Smooth muscle cell (in vitro differentiated cells): ENCODE measurements around the gene AFF2. TPM values are rescaled to one million over a fixed set of nuclear protein-coding genes. Genes with fewer than 3 reads are reported as not detected.

Source experiments
- DNase-seq: peaks from one replicate; lab custom pipeline; 2025; ENCODE audit not compliant: unreplicated experiment; lab: John Stamatoyannopoulos, UW
- H2AFZ ChIP-seq: fragments of 200-600 bp; sonication (generic); 2 replicates; pipeline ENCODE4 v1.6.0; 2016; ENCODE audit warnings: antibody characterized with exemption, low read depth, mild to moderate bottlenecking
- H3F3A ChIP-seq: fragments of 200-600 bp; sonication (generic); 2 replicates; pipeline ENCODE4 v1.6.0; 2017; ENCODE audit warnings: antibody characterized with exemption, low read depth
- H3K27ac ChIP-seq: fragments of 200-600 bp; sonication (generic); 2 replicates; pipeline ENCODE4 v1.5.1; 2016; ENCODE audit warnings: low read depth, mild to moderate bottlenecking
- H3K27me3 ChIP-seq: fragments of 200-600 bp; sonication (generic); 2 replicates; pipeline ENCODE4 v1.6.1; 2016; ENCODE audit warnings: low read depth, mild to moderate bottlenecking
- H3K36me3 ChIP-seq: fragments of 200-600 bp; sonication (generic); 2 replicates; pipeline ENCODE4 v1.5.1; 2016; ENCODE audit warnings: low read depth
- H3K4me1 ChIP-seq: fragments of 200-600 bp; sonication (generic); 2 replicates; pipeline ENCODE4 v1.5.1; 2016; ENCODE audit warnings: low read depth
- H3K4me2 ChIP-seq: fragments of 200-600 bp; sonication (generic); 2 replicates; pipeline ENCODE4 v1.6.0; 2016; ENCODE audit warnings: mild to moderate bottlenecking
- H3K4me3 ChIP-seq: fragments of 200-600 bp; sonication (generic); 2 replicates; pipeline ENCODE4 v1.5.1; 2016; ENCODE audit warnings: mild to moderate bottlenecking
- H3K79me2 ChIP-seq: fragments of 200-600 bp; sonication (generic); 2 replicates; pipeline ENCODE4 v1.6.0; 2016; ENCODE audit warnings: low read depth, mild to moderate bottlenecking
- H3K9ac ChIP-seq: fragments of 200-600 bp; sonication (generic); 2 replicates; pipeline ENCODE4 v1.6.0; 2016; ENCODE audit warnings: low read depth
- H3K9me3 ChIP-seq: fragments of 200-600 bp; sonication (generic); replicated peaks from 2 replicates; pipeline ENCODE4 v1.5.1; 2016; ENCODE audit warnings: low read depth
- H4K20me1 ChIP-seq: fragments of 200-600 bp; sonication (generic); 2 replicates; pipeline ENCODE4 v1.6.0; 2016; ENCODE audit warnings: low read depth
- CTCF ChIP-seq: fragments of 200-600 bp; sonication (generic); IDR thresholded peaks from 2 replicates; pipeline ENCODE4 v1.5.1; 2017; ENCODE audit warnings: borderline replicate concordance, mild to moderate bottlenecking, antibody characterized with exemption; ENCODE audit not compliant: insufficient read depth, poor library complexity, severe bottlenecking
- WGBS: methylation state at CpG from one replicate; pipeline ENCODE4 v1.1.7; 2016; ENCODE audit warnings: low lambda C conversion rate; 5-methylcytosine and 5-hydroxymethylcytosine counted together
- polyA plus RNA-seq: library from polyadenylated mRNA; unstranded; fragments of >200 nt; fragmentation: Nextera tagmentation; extraction: Ambion mirVana; gene quantifications from 2 replicates; pipeline ENCODE4 v1.2.1, GENCODE V29; 2016
- total RNA-seq: library from RNA; depleted of rRNA; stranded (reverse); fragments of >200 nt; gene quantifications from 2 replicates; pipeline ENCODE4 v1.2.3, GENCODE V29; 2014

Gene AFF2
- total and polyA plus RNA-seq, 2 experiments from 2014 or later, result 0.57 to 3.6 TPM

GRCh38 chrX:148530464-148531077, 30.2 kb downstream of the AFF2 start:
- H3K36me3 ChIP-seq, result no peaks in the 10 kb centered on the region
- no peak overlapping the region for H3K4me3 ChIP-seq
- no peak overlapping the region for H3K4me2 ChIP-seq
- DNase-seq, result no peak
- no peaks in the 10 kb centered on the region for H3K9me3 ChIP-seq
- no peaks in the 10 kb centered on the region for H4K20me1 ChIP-seq
- TF ChIP-seq CTCF, result peak; percentile 66
- no peaks in the 10 kb centered on the region for H3F3A ChIP-seq
- no peaks in the 10 kb centered on the region for H3K4me1 ChIP-seq
- 21% methylated on average over 2 of the region's 2 CpGs for WGBS
- no peaks in the 10 kb centered on the region for H3K27me3 ChIP-seq
- H3K9ac ChIP-seq, result no peak overlapping the region
- H3K27ac ChIP-seq, result no peak overlapping the region
- no peaks in the 10 kb centered on the region for H3K79me2 ChIP-seq
- H2AFZ ChIP-seq, result no peak overlapping the region

- Histone ChIP-seq H2AFZ (no peak overlapping the region), H3F3A (no peaks in the 10 kb centered on the region), H3K27ac (no peak overlapping the region), H3K9me3 (no peaks in the 10 kb centered on the region), H3K79me2 (no peaks in the 10 kb centered on the region), H3K4me1 (no peaks in the 10 kb centered on the region), H3K4me2 (no peak overlapping the region), H4K20me1 (no peaks in the 10 kb centered on the region), H3K27me3 (no peaks in the 10 kb centered on the region), H3K4me3 (no peak overlapping the region), H3K9ac (no peak overlapping the region), H3K36me3 (no peaks in the 10 kb centered on the region)
- 70% methylated on average over 2 of the region's 2 CpGs for WGBS
- no peak for TF ChIP-seq CTCF
- DNase-seq, result no peak
Measured at GRCh38 chrX:148534291-148534690, 33.9 kb downstream of the AFF2 start.

- Histone ChIP-seq H2AFZ (no peak overlapping the region), H3K36me3 (no peaks in the 10 kb centered on the region), H3K4me1 (no peaks in the 10 kb centered on the region), H3F3A (no peaks in the 10 kb centered on the region), H3K9ac (no peak overlapping the region), H4K20me1 (no peaks in the 10 kb centered on the region), H3K27me3 (no peaks in the 10 kb centered on the region), H3K79me2 (no peaks in the 10 kb centered on the region), H3K4me2 (no peak overlapping the region), H3K27ac (no peak overlapping the region), H3K4me3 (no peak overlapping the region), H3K9me3 (no peaks in the 10 kb centered on the region)
- WGBS, result 51% methylated on average over 4 of the region's 4 CpGs
- TF ChIP-seq CTCF, result no peak
- DNase-seq, result no peak
Measured at GRCh38 chrX:148535639-148536038, 35.2 kb downstream of the AFF2 start.

- Histone ChIP-seq H2AFZ (no peak overlapping the region), H3K4me1 (no peaks in the 10 kb centered on the region), H4K20me1 (no peaks in the 10 kb centered on the region), H3K27ac (no peak overlapping the region), H3K4me2 (peak overlapping the region; percentile 8), H3K9me3 (no peaks in the 10 kb centered on the region), H3K79me2 (no peaks in the 10 kb centered on the region), H3K9ac (no peak overlapping the region), H3K27me3 (no peaks in the 10 kb centered on the region), H3K4me3 (no peak overlapping the region), H3F3A (no peaks in the 10 kb centered on the region), H3K36me3 (no peaks in the 10 kb centered on the region)
- no peak for DNase-seq
- WGBS, result 80% methylated on average over 1 of the region's 1 CpG
- no peak for TF ChIP-seq CTCF
Measured at GRCh38 chrX:148536961-148537360, 36.5 kb downstream of the AFF2 start.
